RWPE2 (cell line): Measurements from ENCODE around the gene METTL23.
A peak's percentile ranks its signal among the peaks of the same experiment; 100 is the strongest.

ENCODE experiments used
- ATAC-seq: fragments of 200-7000 bp; cut with Tn5 transposase; 3 replicates; pipeline ENCODE4 v1.9.1; 2021; ENCODE audit warnings: low read depth
- DNase-seq: peaks from one replicate; pipeline ENCODE4 v3.0.0-alpha.2; 2020; ENCODE audit warnings: low spot score
- H3K27ac ChIP-seq: fragments of 450-650 bp; 2 replicates; pipeline ENCODE4 v1.5.1; 2017; ENCODE audit warnings: mild to moderate bottlenecking; ENCODE audit not compliant: poor library complexity, severe bottlenecking
- H3K27me3 ChIP-seq: fragments of 250-450 bp; sonication (Bioruptor Pico); 2 replicates; pipeline ENCODE4 v1.5.1; 2021; ENCODE audit warnings: mild to moderate bottlenecking, moderate library complexity; ENCODE audit not compliant: insufficient read depth, poor library complexity, severe bottlenecking
- H3K36me3 ChIP-seq: fragments of 250-450 bp; sonication (Bioruptor Pico); 2 replicates; pipeline ENCODE4 v1.5.1; 2020; ENCODE audit warnings: low read depth, mild to moderate bottlenecking, moderate library complexity
- H3K4me1 ChIP-seq: fragments of 250-450 bp; sonication (Bioruptor Pico); 2 replicates; pipeline ENCODE4 v1.5.1; 2021; ENCODE audit warnings: mild to moderate bottlenecking, moderate library complexity; ENCODE audit not compliant: insufficient read depth, poor library complexity, severe bottlenecking
- H3K4me3 ChIP-seq: fragments of 250-450 bp; sonication (Bioruptor Pico); 2 replicates; pipeline ENCODE4 v1.5.1; 2021; ENCODE audit warnings: mild to moderate bottlenecking, moderate library complexity; ENCODE audit not compliant: severe bottlenecking
- H3K9me3 ChIP-seq: fragments of 250-450 bp; sonication (Bioruptor Pico); 2 replicates; pipeline ENCODE4 v1.5.1; 2021; ENCODE audit warnings: mild to moderate bottlenecking, moderate library complexity; ENCODE audit not compliant: severe bottlenecking
- TF ChIP-seq, protein P1 (sequence below): fragments of 450-650 bp; IDR thresholded peaks from one replicate; pipeline ENCODE4 v1.5.1; 2017; ENCODE audit warnings: mild to moderate bottlenecking, moderate library complexity; ENCODE audit not compliant: poor library complexity, severe bottlenecking

The METTL23 gene

DNA sequence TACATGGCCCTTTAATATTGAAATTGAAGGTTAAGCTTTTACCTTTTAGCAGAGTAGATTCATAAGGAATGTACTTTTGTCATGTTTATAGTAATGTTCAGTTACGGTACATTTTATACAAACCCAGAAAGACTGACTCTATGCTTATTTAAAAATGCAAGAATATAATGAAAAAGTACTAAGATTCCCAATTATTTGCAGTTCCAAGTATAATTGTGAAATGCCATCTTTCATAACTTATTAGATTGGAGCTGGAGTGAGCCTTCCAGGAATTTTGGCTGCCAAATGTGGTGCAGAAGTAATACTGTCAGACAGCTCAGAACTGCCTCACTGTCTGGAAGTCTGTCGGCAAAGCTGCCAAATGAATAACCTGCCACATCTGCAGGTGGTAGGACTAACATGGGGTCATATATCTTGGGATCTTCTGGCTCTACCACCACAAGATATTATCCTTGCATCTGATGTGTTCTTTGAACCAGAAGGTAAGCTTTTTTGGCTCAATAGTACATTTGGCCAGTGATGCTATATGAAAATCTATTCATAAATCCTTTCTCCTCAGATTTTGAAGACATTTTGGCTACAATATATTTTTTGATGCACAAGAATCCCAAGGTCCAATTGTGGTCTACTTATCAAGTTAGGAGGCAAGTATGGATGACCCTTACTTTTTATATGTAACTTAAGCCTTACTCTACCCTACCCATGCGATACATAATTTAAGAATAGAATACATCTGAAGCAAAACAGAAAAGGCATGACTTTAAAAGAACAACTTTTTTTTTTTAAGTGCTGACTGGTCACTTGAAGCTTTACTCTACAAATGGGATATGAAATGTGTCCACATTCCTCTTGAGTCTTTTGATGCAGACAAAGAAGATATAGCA is 6.3 kb downstream of the METTL23 start:
- Histone ChIP-seq H3K27ac (peak overlapping the region; percentile 88), H3K36me3 (peaks cover 73% of the 10 kb centered on the region), H3K4me1 (peaks cover 18% of the 10 kb centered on the region), H3K27me3 (no peaks in the 10 kb centered on the region), H3K9me3 (no peaks in the 10 kb centered on the region), H3K4me3 (no peak overlapping the region)
- DNase-seq: no peak
- TF ChIP-seq, protein P1, sequence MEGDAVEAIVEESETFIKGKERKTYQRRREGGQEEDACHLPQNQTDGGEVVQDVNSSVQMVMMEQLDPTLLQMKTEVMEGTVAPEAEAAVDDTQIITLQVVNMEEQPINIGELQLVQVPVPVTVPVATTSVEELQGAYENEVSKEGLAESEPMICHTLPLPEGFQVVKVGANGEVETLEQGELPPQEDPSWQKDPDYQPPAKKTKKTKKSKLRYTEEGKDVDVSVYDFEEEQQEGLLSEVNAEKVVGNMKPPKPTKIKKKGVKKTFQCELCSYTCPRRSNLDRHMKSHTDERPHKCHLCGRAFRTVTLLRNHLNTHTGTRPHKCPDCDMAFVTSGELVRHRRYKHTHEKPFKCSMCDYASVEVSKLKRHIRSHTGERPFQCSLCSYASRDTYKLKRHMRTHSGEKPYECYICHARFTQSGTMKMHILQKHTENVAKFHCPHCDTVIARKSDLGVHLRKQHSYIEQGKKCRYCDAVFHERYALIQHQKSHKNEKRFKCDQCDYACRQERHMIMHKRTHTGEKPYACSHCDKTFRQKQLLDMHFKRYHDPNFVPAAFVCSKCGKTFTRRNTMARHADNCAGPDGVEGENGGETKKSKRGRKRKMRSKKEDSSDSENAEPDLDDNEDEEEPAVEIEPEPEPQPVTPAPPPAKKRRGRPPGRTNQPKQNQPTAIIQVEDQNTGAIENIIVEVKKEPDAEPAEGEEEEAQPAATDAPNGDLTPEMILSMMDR: no peak
- ATAC-seq: no peak

- H3K36me3 ChIP-seq: peaks cover 73% of the 10 kb centered on the region
- no peaks in the 10 kb centered on the region for H3K9me3 ChIP-seq
- ATAC-seq (no peak), DNase-seq (no peak)
- peaks cover 18% of the 10 kb centered on the region for H3K4me1 ChIP-seq
- peak overlapping the region; percentile 88 for H3K27ac ChIP-seq
- TF ChIP-seq, protein P1: no peak
- H3K4me3 ChIP-seq: no peak overlapping the region
- H3K27me3 ChIP-seq: no peaks in the 10 kb centered on the region
Observed at GRCh38 chr17:76733618-76733957, 6.9 kb downstream of the METTL23 start.

- Histone ChIP-seq H3K27me3 (no peaks in the 10 kb centered on the region), H3K9me3 (no peaks in the 10 kb centered on the region), H3K4me1 (peaks cover 22% of the 10 kb centered on the region), H3K27ac (peak overlapping the region; percentile 88), H3K36me3 (peaks cover 70% of the 10 kb centered on the region), H3K4me3 (peak overlapping the region; percentile 96)
- DNase-seq (no peak), ATAC-seq (no peak)
- TF ChIP-seq, protein P1: no peak
Observed at GRCh38 chr17:76734080-76734840, 7.6 kb downstream of the METTL23 start.

DNA sequence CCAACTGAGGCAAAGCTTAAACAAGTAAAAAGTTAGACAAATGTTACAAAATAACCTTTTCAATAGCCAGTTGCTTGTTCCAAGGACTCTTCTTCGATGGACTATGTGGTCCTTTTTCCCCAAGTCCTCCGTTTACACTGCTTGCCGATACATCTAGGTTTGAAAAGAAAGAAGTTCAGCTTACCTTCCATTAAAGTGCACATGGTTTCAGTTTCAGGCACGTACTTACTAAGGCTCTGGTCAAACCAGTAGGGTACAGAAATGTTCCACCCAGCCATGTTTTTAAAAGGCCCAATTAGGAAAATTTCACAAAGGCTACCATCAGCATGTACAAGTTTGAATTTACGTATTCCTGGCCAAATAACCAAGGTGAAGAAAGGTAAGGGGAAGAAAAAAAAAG is 8.4 kb downstream of the METTL23 start:
- Histone ChIP-seq H3K36me3 (peaks cover 63% of the 10 kb centered on the region), H3K27me3 (no peaks in the 10 kb centered on the region), H3K27ac (peak overlapping the region; percentile 88), H3K9me3 (no peaks in the 10 kb centered on the region), H3K4me1 (peaks cover 22% of the 10 kb centered on the region), H3K4me3 (peak overlapping the region; percentile 96)
- DNase-seq (no peak), ATAC-seq (no peak)
- TF ChIP-seq, protein P1: no peak
